SK-N-SH treated with all-trans-retinoic acid at 6 μM for 48 hours (cell line): ENCODE data around the gene UCN.
"Not testable (repeated sequence)": the region's sequence is repeated elsewhere in the genome, so short reads cannot be mapped to it uniquely, and the experiment has no call there.

Source experiments
- ATAC-seq: fragments of 200-7000 bp; cut with Tn5 transposase; 3 replicates; pipeline ENCODE4 v1.9.1; 2020; ENCODE audit warnings: mild to moderate bottlenecking, moderate library complexity
- BACH2 ChIP-seq: fragments of 250-450 bp; sonication (Bioruptor Pico); IDR thresholded peaks from 2 replicates; pipeline ENCODE4 v1.9.0; 2021; ENCODE audit warnings: mild to moderate bottlenecking, borderline replicate concordance
- CSDC2 ChIP-seq: fragments of 250-450 bp; sonication (Bioruptor Pico); IDR thresholded peaks from 2 replicates; pipeline ENCODE4 v1.5.0; 2020; ENCODE audit warnings: mild to moderate bottlenecking, moderate library complexity
- ESRRG ChIP-seq: fragments of 250-450 bp; sonication (Bioruptor Pico); IDR thresholded peaks from 2 replicates; pipeline ENCODE4 v1.6.1; 2021; ENCODE audit warnings: mild to moderate bottlenecking
- GLIS3 ChIP-seq: fragments of 250-450 bp; sonication (Bioruptor Pico); IDR thresholded peaks from 2 replicates; pipeline ENCODE4 v1.5.0; 2020; ENCODE audit warnings: mild to moderate bottlenecking, moderate library complexity
- ISL1 ChIP-seq: fragments of 250-450 bp; sonication (Bioruptor Pico); IDR thresholded peaks from 2 replicates; pipeline ENCODE4 v2.1.2; 2022; ENCODE audit warnings: mild to moderate bottlenecking, moderate library complexity
- OSR1 ChIP-seq: fragments of 250-450 bp; sonication (Bioruptor Pico); IDR thresholded peaks from 2 replicates; pipeline ENCODE4 v1.8.0; 2022; ENCODE audit warnings: moderate library complexity, mild to moderate bottlenecking, inconsistent platforms
- PATZ1 ChIP-seq: fragments of 250-450 bp; sonication (Bioruptor Pico); IDR thresholded peaks from 2 replicates; pipeline ENCODE4 v1.8.0; 2020; ENCODE audit warnings: mild to moderate bottlenecking, moderate library complexity, borderline replicate concordance
- POU6F1 ChIP-seq: fragments of 250-450 bp; sonication (Bioruptor Pico); IDR thresholded peaks from 2 replicates; pipeline ENCODE4 v1.8.0; 2021; ENCODE audit warnings: low read depth, mild to moderate bottlenecking, moderate library complexity, borderline replicate concordance
- PPARA ChIP-seq: fragments of 250-450 bp; sonication (Bioruptor Pico); IDR thresholded peaks from 2 replicates; pipeline ENCODE4 v1.5.0; 2020; ENCODE audit warnings: mild to moderate bottlenecking, borderline replicate concordance
- RARB ChIP-seq: fragments of 250-450 bp; sonication (Bioruptor Pico); IDR thresholded peaks from 2 replicates; pipeline ENCODE4 v1.8.0; 2021; ENCODE audit warnings: mild to moderate bottlenecking, moderate library complexity
- TOX ChIP-seq: fragments of 250-450 bp; sonication (Bioruptor Pico); IDR thresholded peaks from 2 replicates; pipeline ENCODE4 v1.8.0; 2021; ENCODE audit warnings: mild to moderate bottlenecking, moderate library complexity, borderline replicate concordance
- TSHZ2 ChIP-seq: fragments of 250-450 bp; sonication (Bioruptor Pico); IDR thresholded peaks from 2 replicates; pipeline ENCODE4 v1.5.0; 2020; ENCODE audit warnings: mild to moderate bottlenecking, moderate library complexity
- ZC3H10 ChIP-seq: fragments of 250-450 bp; sonication (Bioruptor Pico); IDR thresholded peaks from 2 replicates; pipeline ENCODE4 v1.5.1; 2021; ENCODE audit warnings: mild to moderate bottlenecking, moderate library complexity
- ZFP30 ChIP-seq: fragments of 450-650 bp; formaldehyde crosslinking; IDR thresholded peaks from 2 replicates; pipeline ENCODE4 v1.5.0; 2022; ENCODE audit warnings: mild to moderate bottlenecking, moderate library complexity
- ZNF565 ChIP-seq: fragments of 450-650 bp; formaldehyde crosslinking; conservative IDR thresholded peaks from 2 replicates; pipeline ENCODE4 v1.5.0; 2020; ENCODE audit warnings: low read depth, mild to moderate bottlenecking, moderate library complexity
- ZNF70 ChIP-seq: fragments of 450-650 bp; formaldehyde crosslinking; IDR thresholded peaks from 2 replicates; pipeline ENCODE4 v1.5.0; 2020; ENCODE audit warnings: mild to moderate bottlenecking, moderate library complexity
- ZNF8 ChIP-seq: fragments of 450-650 bp; formaldehyde crosslinking; IDR thresholded peaks from 2 replicates; pipeline ENCODE4 v1.5.0; 2020; ENCODE audit warnings: mild to moderate bottlenecking, moderate library complexity
- TF ChIP-seq, protein P1 (sequence below): fragments of 250-450 bp; sonication (Bioruptor Pico); IDR thresholded peaks from 2 replicates; pipeline ENCODE4 v1.5.1; 2021; ENCODE audit warnings: mild to moderate bottlenecking, moderate library complexity

Gene UCN

DNA sequence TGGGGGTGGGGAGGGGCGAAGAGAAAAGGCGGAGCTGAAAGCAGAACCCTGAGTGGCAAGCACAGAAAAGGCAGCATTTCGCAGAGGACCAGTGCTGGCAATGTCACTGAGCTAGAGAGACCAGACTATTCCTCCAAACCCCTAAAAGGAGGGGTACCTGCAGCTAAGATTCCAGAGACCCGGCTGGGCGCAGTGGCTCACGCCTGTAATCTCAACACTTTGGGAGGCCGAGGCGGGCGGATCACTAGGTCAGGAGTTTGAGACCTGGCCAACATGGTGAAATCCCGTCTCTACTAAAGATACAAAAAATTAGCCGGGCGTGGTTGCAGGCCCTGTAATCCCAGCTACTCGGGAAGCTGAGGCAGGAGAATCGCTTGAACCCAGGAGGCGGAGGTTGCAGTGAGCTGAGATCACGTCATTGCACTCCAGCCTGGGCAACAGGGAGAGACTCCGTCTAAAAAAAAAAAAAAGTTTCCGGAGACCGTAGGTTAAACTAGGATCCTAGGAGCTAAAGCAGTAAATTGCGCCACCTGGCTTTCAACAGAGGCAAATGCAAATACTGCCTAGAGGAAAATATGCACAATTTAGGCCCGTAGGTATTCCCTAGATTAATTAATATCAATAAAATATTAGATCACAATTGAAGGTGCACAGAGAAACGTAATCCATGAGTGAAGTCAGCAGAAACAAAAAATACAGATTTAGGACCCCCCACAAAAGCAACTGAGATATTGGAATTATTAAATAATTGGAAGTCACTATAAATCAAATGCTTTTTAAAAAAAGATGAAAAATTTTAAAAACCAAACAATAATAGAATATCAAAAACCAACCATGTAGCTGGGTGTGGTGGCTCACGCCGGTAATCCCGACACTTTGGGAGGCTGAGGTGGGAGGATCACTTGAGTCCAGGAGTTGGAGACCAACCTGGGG lies 4.9 kb downstream of the UCN start:
- TF ChIP-seq ISL1 (CRISPR knock-in tag) (no peak), TOX (CRISPR knock-in tag) (no peak), CSDC2 (CRISPR knock-in tag) (no peak), PPARA (CRISPR knock-in tag) (no peak), ZNF70 (CRISPR knock-in tag) (no peak), ZNF565 (CRISPR knock-in tag) (no peak), ZC3H10 (no peak), OSR1 (CRISPR knock-in tag) (no peak), PATZ1 (no peak), POU6F1 (no peak), RARB (CRISPR knock-in tag) (no peak), ZFP30 (no peak)
- TF ChIP-seq, protein P1, sequence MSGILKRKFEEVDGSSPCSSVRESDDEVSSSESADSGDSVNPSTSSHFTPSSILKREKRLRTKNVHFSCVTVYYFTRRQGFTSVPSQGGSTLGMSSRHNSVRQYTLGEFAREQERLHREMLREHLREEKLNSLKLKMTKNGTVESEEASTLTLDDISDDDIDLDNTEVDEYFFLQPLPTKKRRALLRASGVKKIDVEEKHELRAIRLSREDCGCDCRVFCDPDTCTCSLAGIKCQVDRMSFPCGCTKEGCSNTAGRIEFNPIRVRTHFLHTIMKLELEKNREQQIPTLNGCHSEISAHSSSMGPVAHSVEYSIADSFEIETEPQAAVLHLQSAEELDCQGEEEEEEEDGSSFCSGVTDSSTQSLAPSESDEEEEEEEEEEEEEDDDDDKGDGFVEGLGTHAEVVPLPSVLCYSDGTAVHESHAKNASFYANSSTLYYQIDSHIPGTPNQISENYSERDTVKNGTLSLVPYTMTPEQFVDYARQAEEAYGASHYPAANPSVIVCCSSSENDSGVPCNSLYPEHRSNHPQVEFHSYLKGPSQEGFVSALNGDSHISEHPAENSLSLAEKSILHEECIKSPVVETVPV (CRISPR knock-in tag) = no peak
- peak; percentile 59 for ATAC-seq

- not testable (repeated sequence) for ATAC-seq
Observed at GRCh38 chr2:27300606-27301005, 7.6 kb downstream of the UCN start.

- ATAC-seq = peak; percentile 68
- no peak for TF ChIP-seq BACH2 (CRISPR knock-in tag)
- TF ChIP-seq, protein P1 (CRISPR knock-in tag) = no peak
- TF ChIP-seq ZNF565 (CRISPR knock-in tag) = no peak
- TF ChIP-seq POU6F1 = no peak
Observed at GRCh38 chr2:27298391-27299080, 9.7 kb downstream of the UCN start.

GRCh38 chr2:27297195-27297594 lies 11.1 kb downstream of the UCN start:
- ATAC-seq = no peak
- TF ChIP-seq OSR1 (CRISPR knock-in tag) (no peak), ZNF8 (no peak), RARB (CRISPR knock-in tag) (no peak)

DNA sequence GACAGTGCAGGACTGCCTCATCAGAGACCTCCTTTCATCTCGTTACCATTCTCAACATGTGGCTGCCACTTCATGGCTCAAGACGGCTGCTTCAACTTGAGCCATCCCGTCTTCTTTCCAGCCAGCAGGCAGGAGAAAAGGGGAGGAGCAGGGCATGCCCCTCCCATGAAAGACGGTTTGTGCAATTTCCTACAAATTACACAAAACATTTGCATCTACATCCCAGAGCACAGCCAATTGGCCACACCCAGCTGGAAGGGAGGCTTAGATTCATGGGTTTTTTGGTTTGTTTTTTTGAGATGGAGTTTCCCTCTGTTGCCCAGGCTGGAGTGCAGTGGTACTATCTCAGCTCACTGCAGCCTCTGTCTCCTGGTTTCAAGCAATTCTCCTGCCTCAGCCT lies 11.8 kb downstream of the UCN start:
- no peak for ATAC-seq
- TF ChIP-seq GLIS3 (CRISPR knock-in tag) = no peak
- TF ChIP-seq, protein P1 (CRISPR knock-in tag) = no peak
- TF ChIP-seq TSHZ2 = no peak
- no peak for TF ChIP-seq POU6F1
- no peak for TF ChIP-seq ESRRG (CRISPR knock-in tag)
- no peak for TF ChIP-seq OSR1 (CRISPR knock-in tag)
- TF ChIP-seq ZNF565 (CRISPR knock-in tag) = no peak
